ENCODE data around the gene RBM47.

The RBM47 gene

DNA sequence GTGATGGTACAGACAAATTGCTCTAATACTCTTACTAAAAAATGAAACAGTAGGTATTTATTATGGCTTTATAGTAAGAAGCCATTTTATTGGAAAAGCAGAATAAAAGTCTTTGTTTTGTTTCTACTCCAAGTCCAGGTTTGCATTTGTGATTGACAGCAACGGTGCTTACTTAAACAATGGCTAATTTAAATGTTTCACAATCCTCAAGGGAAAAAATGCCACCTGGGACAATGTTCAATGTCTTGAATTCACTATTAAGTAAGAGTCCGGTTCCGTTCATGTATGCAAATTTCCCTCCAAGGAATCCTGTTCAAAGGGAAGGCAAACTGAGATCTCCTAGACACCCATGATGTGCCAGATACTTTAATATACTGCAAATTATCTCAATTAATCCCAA, 123.6 kb downstream of the RBM47 start:
- no peaks in the 10 kb centered on the region for H4K20me1 ChIP-seq (ENCODE audit: insufficient read depth)
- TF ChIP-seq, protein P1, sequence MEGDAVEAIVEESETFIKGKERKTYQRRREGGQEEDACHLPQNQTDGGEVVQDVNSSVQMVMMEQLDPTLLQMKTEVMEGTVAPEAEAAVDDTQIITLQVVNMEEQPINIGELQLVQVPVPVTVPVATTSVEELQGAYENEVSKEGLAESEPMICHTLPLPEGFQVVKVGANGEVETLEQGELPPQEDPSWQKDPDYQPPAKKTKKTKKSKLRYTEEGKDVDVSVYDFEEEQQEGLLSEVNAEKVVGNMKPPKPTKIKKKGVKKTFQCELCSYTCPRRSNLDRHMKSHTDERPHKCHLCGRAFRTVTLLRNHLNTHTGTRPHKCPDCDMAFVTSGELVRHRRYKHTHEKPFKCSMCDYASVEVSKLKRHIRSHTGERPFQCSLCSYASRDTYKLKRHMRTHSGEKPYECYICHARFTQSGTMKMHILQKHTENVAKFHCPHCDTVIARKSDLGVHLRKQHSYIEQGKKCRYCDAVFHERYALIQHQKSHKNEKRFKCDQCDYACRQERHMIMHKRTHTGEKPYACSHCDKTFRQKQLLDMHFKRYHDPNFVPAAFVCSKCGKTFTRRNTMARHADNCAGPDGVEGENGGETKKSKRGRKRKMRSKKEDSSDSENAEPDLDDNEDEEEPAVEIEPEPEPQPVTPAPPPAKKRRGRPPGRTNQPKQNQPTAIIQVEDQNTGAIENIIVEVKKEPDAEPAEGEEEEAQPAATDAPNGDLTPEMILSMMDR (conservative IDR thresholded peaks at IDR 0.05; ENCODE audit: low read depth, low read length) = no peak
- no peak overlapping the region for H3K27ac ChIP-seq
- no peaks in the 10 kb centered on the region for H3K27me3 ChIP-seq (ENCODE audit: insufficient read depth, low read depth)
- no peak overlapping the region for H3K9ac ChIP-seq
- peaks cover 60% of the 10 kb centered on the region for H3K4me1 ChIP-seq (ENCODE audit: low read depth, poor library complexity, severe bottlenecking)
- no peak overlapping the region for H2AFZ ChIP-seq (ENCODE audit: low read depth)
- no peak overlapping the region for H3K4me3 ChIP-seq (IDR thresholded peaks at IDR 0.05; ENCODE audit: insufficient read depth, low read depth, low read length)
- H3K36me3 ChIP-seq (ENCODE audit: insufficient read depth) = no peaks in the 10 kb centered on the region
- 0 out of 2 replicates have a peak, but pooled peaks cover 4% of the 10 kb centered on the region for H3K79me2 ChIP-seq (ENCODE audit: insufficient read depth, low read depth)
- H3K4me2 ChIP-seq = no peak overlapping the region

DNA sequence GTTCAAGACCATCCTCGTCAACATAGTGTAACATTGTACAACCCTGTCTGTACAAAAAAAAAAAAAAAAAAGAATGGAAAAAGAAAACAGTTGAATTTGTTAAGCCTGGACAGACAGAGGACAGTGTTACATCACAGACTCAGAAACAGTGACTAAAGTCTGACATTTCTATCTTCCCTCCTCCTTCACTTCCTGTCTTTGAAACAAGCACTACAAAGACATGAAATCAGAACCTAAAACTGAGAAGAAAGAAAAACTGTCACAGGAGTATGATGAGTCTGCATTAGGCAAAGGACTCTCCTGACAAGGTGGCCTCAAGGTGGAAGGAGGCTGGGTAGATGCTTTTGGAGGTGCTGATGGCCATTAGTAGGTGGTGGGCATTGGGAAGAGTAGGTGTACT, 126.7 kb downstream of the RBM47 start:
- Histone ChIP-seq H3K36me3 (ENCODE audit: insufficient read depth) (no peaks in the 10 kb centered on the region), H3K4me3 (IDR thresholded peaks at IDR 0.05; ENCODE audit: insufficient read depth, low read depth, low read length) (no peak overlapping the region), H3K27ac (peak overlapping the region; percentile 54), H3K9ac (no peak overlapping the region), H2AFZ (ENCODE audit: low read depth) (no peak overlapping the region), H3K27me3 (ENCODE audit: insufficient read depth, low read depth) (no peaks in the 10 kb centered on the region), H3K4me2 (peak overlapping the region; percentile 39; the same call in 1 of the 2 replicates), H4K20me1 (ENCODE audit: insufficient read depth) (no peaks in the 10 kb centered on the region), H3K79me2 (ENCODE audit: insufficient read depth, low read depth) (0 out of 2 replicates have a peak, but pooled peaks cover 4% of the 10 kb centered on the region), H3K4me1 (ENCODE audit: low read depth, poor library complexity, severe bottlenecking) (peaks cover 88% of the 10 kb centered on the region)
- TF ChIP-seq, protein P1 (conservative IDR thresholded peaks at IDR 0.05; ENCODE audit: low read depth, low read length) = no peak

DNA sequence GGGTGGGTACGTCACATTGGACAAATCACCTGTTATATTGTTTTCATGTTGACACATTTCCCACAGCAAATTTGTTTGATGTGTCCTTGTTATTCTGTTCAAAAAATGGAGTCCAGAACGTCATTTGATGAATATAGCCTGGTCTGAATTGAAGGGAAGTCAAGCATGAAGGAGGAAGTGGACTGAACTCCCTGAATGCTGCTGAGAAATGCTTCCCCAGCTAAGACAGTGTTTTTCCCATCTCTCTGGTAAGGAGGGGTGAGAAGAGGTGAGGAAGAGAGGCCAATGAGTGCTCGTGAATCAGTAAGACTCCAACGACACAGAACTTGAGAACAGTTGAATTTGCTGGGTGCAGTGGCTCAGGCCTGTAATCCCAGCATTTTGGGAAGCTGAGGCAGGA, 127.4 kb downstream of the RBM47 start:
- no peak overlapping the region for H2AFZ ChIP-seq (ENCODE audit: low read depth)
- peak overlapping the region; percentile 68; the same call in 1 of the 2 replicates for H3K27ac ChIP-seq
- H3K79me2 ChIP-seq (ENCODE audit: insufficient read depth, low read depth) = 0 out of 2 replicates have a peak, but pooled peaks cover 4% of the 10 kb centered on the region
- no peaks in the 10 kb centered on the region for H3K36me3 ChIP-seq (ENCODE audit: insufficient read depth)
- TF ChIP-seq, protein P1 (conservative IDR thresholded peaks at IDR 0.05; ENCODE audit: low read depth, low read length) = no peak
- no peaks in the 10 kb centered on the region for H3K27me3 ChIP-seq (ENCODE audit: insufficient read depth, low read depth)
- no peak overlapping the region for H3K9ac ChIP-seq
- H3K4me3 ChIP-seq (IDR thresholded peaks at IDR 0.05; ENCODE audit: insufficient read depth, low read depth, low read length) = no peak overlapping the region
- peaks cover 91% of the 10 kb centered on the region for H3K4me1 ChIP-seq (ENCODE audit: low read depth, poor library complexity, severe bottlenecking)
- no peaks in the 10 kb centered on the region for H4K20me1 ChIP-seq (ENCODE audit: insufficient read depth)
- H3K4me2 ChIP-seq = peak overlapping the region; percentile 67; the same call in 1 of the 2 replicates

DNA sequence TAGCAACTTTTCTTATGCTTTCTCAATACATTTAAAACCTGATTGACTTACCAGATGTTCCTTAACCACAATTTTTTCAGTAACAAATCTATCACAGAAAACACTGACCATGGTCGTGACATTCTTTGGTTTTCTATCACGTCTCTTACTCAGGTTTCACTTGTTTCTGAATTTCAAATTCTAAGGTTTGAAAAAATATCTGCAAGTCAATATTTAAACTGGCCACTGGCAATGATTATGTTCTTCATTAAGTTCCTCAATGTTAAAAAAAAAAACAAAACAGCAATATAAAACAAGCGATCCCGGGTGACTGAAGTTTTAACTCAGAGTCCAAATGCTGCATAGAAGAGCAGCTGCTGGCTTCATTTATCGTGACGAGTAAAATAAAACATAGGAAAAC, 128.9 kb downstream of the RBM47 start:
- Histone ChIP-seq H3K4me2 (peak overlapping the region; percentile 67), H3K9ac (no peak overlapping the region; the same call in 1 of the 2 replicates), H2AFZ (ENCODE audit: low read depth) (no peak overlapping the region), H3K4me1 (ENCODE audit: low read depth, poor library complexity, severe bottlenecking) (peaks cover 83% of the 10 kb centered on the region), H3K27ac (peak overlapping the region; percentile 68), H3K36me3 (ENCODE audit: insufficient read depth) (no peaks in the 10 kb centered on the region), H4K20me1 (ENCODE audit: insufficient read depth) (no peaks in the 10 kb centered on the region), H3K4me3 (IDR thresholded peaks at IDR 0.05; ENCODE audit: insufficient read depth, low read depth, low read length) (no peak overlapping the region), H3K27me3 (ENCODE audit: insufficient read depth, low read depth) (no peaks in the 10 kb centered on the region), H3K79me2 (ENCODE audit: insufficient read depth, low read depth) (0 out of 2 replicates have a peak, but pooled peaks cover 4% of the 10 kb centered on the region)
- TF ChIP-seq, protein P1 (conservative IDR thresholded peaks at IDR 0.05; ENCODE audit: low read depth, low read length) = no peak
